HepG2 (cell line): ENCODE results near the gene HKDC1. TPM values are rescaled to one million over a fixed set of nuclear protein-coding genes. Genes with fewer than 3 reads are reported as not detected.
A peak's percentile ranks its signal among the peaks of the same experiment; 100 is the strongest.

Experiments
- ATAC-seq: fragments of 200-7000 bp; cut with Tn5 transposase; 3 replicates; pipeline ENCODE4 v1.9.1; 2020; ENCODE audit warnings: mild to moderate bottlenecking, moderate library complexity
- BruUV-seq: library from RNA; stranded (reverse); fragments of 400-500 nt; replicated peaks from 2 replicates; lab custom pipeline; 2021; lab: Mats Ljungman, UMichigan
- CTCF ChIA-PET: fragments of 300-600 bp; formaldehyde crosslinking; extraction: SDS; loops from one replicate; lab custom pipeline; 2021; ENCODE audit warnings: low total read pairs, inconsistent platforms, low intra/inter-chr PET ratio; lab: Yijun Ruan, JAX
- POLR2A ChIA-PET: fragments of 350-600 bp; sonication (Branson Sonifier 250); formaldehyde crosslinking; loops from one replicate; lab custom pipeline; 2020; ENCODE audit warnings: antibody characterized with exemption, inconsistent platforms; lab: Yijun Ruan, JAX
- DNase-seq: peaks from one replicate; pipeline ENCODE4 v3.0.0-alpha.2; 2015; ENCODE audit warnings: low spot score
- FAIRE-seq: peaks from 3 replicates; lab custom pipeline; 2011; peaks lifted over from hg19 to GRCh38; lab: Jason Lieb, UNC
- H2AFZ ChIP-seq: one replicate; pipeline ENCODE4 v1.6.1; 2011; ENCODE audit warnings: low read length, inconsistent platforms
- H3K27ac ChIP-seq: fragments of 300-600 bp; 3 replicates; pipeline ENCODE4 v1.8.0; 2011; ENCODE audit warnings: mixed run types, mild to moderate bottlenecking, mixed read lengths, low read length, inconsistent platforms; ENCODE audit not compliant: insufficient read depth; ENCODE audit errors: extremely low read length
- H3K27me3 ChIP-seq, 2 experiments: fragments of 200-600 bp in 1 of 2; 2 replicates in 1 of 2; 3 replicates in 1 of 2; pipeline versions ENCODE4 v1.6.0 to v1.8.0; 2011; ENCODE audit warnings: low read length in 2 of 2, mild to moderate bottlenecking in 2 of 2, moderate library complexity in 2 of 2, inconsistent platforms in 1 of 2; ENCODE audit not compliant: insufficient read depth in 2 of 2, control insufficient read depth in 1 of 2
- H3K36me3 ChIP-seq, 2 experiments: fragments of 200-600 bp in 1 of 2; replicated peaks in 1 of 2; 2 replicates in 1 of 2; 3 replicates in 1 of 2; pipeline versions ENCODE4 v1.5.1 to v1.8.0; 2011; ENCODE audit warnings: low read length in 2 of 2, inconsistent platforms in 1 of 2; ENCODE audit not compliant: insufficient read depth in 2 of 2, control insufficient read depth in 1 of 2
- H3K4me1 ChIP-seq: 2 replicates; pipeline ENCODE4 v1.5.1; 2012; ENCODE audit warnings: low read length, inconsistent platforms; ENCODE audit not compliant: insufficient read depth
- H3K4me2 ChIP-seq: 2 replicates; pipeline ENCODE4 v1.6.0; 2011; ENCODE audit warnings: low read depth, low read length, inconsistent platforms
- H3K4me3 ChIP-seq, 3 experiments: fragments of 200-600 bp in 1 of 3; sonication (generic), shearing (Covaris generic) in 1 of 3; replicated peaks in 1 of 3; 2 replicates each; pipeline ENCODE4 v1.5.1; 2011 to 2016; ENCODE audit warnings: low read length in 3 of 3, inconsistent platforms in 2 of 3, low read depth in 2 of 3, mild to moderate bottlenecking in 2 of 3, control low read depth in 1 of 3, mixed read lengths in 1 of 3; ENCODE audit not compliant: insufficient read depth in 1 of 3
- H3K79me2 ChIP-seq: one replicate; pipeline ENCODE4 v1.6.1; 2011; ENCODE audit warnings: low read length, inconsistent platforms; ENCODE audit not compliant: insufficient read depth
- H3K9ac ChIP-seq: 2 replicates; pipeline ENCODE4 v1.6.0; 2011; ENCODE audit warnings: mild to moderate bottlenecking, low read depth, low read length, inconsistent platforms; ENCODE audit not compliant: insufficient read depth
- H3K9me3 ChIP-seq: 2 replicates; pipeline ENCODE4 v1.5.1; 2012; ENCODE audit warnings: mild to moderate bottlenecking, low read length
- H4K20me1 ChIP-seq: 2 replicates; pipeline ENCODE4 v1.6.0; 2011; ENCODE audit warnings: inconsistent platforms, mild to moderate bottlenecking, low read length, moderate library complexity; ENCODE audit not compliant: insufficient read depth
- JDP2 ChIP-seq: sonication (generic); formaldehyde crosslinking; IDR thresholded peaks from 2 replicates; pipeline ENCODE4 v1.8.1; 2022; ENCODE audit warnings: missing genetic modification reagents, borderline replicate concordance
- MAFF ChIP-seq: IDR thresholded peaks from 2 replicates; pipeline ENCODE4 v1.6.1; 2011; ENCODE audit warnings: low read depth, low read length, improper control_type of control experiment
- MAFK ChIP-seq, 2 experiments: IDR thresholded peaks in 1 of 2; conservative IDR thresholded peaks in 1 of 2; 2 replicates each; pipeline ENCODE4 v1.6.1; 2011; ENCODE audit warnings: improper control_type of control experiment in 2 of 2, low read length in 2 of 2
- NFYB ChIP-seq: sonication (generic); formaldehyde crosslinking; IDR thresholded peaks from 2 replicates; pipeline ENCODE4 v1.4.0; 2020; ENCODE audit warnings: missing genetic modification reagents
- SP2 ChIP-seq: sonication (generic); formaldehyde crosslinking; IDR thresholded peaks from 2 replicates; pipeline ENCODE4 v1.5.1; 2020; ENCODE audit warnings: mild to moderate bottlenecking, missing genetic modification reagents
- TGIF2 ChIP-seq: IDR thresholded peaks from 2 replicates; pipeline ENCODE4 v1.6.1; 2016; ENCODE audit warnings: control low read depth, missing compliant biosample characterization
- ZBTB1 ChIP-seq: sonication (generic); formaldehyde crosslinking; IDR thresholded peaks from 2 replicates; pipeline ENCODE4 v1.4.0; 2020; ENCODE audit warnings: missing genetic modification reagents, borderline replicate concordance
- ZBTB43 ChIP-seq: sonication (generic); formaldehyde crosslinking; conservative IDR thresholded peaks from 2 replicates; pipeline ENCODE4 v1.4.0; 2020; ENCODE audit warnings: missing genetic modification reagents
- ZNF235 ChIP-seq: sonication (generic); formaldehyde crosslinking; IDR thresholded peaks from 2 replicates; pipeline ENCODE4 v1.8.1; 2023; ENCODE audit warnings: mild to moderate bottlenecking, missing genetic modification reagents, borderline replicate concordance
- WGBS: methylation state at CpG from one replicate; pipeline ENCODE4 v1.1.6; 2017; ENCODE audit warnings: low lambda C conversion rate; 5-methylcytosine and 5-hydroxymethylcytosine counted together
- in situ Hi-C: cut with HindIII; loops from 2 replicates; pipeline ENCODE4 v1.10.0; 2017; ENCODE audit warnings: low pct_unique_long_range_greater_than_20kb; ENCODE audit not compliant: extremely low pct_ligation_motif_present
- intact Hi-C: fragments of 100-400 bp; cut with micrococcal nuclease; formaldehyde crosslinking; loops from one replicate; pipeline ENCODE4 v1.10.0; 2022; ENCODE audit not compliant: unreplicated experiment
- polyA plus RNA-seq, 8 experiments: library from polyadenylated mRNA; depleted of rRNA in 3 of 8; stranded (reverse) in 7 of 8; unstranded in 1 of 8; fragments of >200 nt; fragmentation: Illumina TruSeq in 4 of 8; extraction: Trizol in 4 of 8; gene quantifications; 2 replicates each; pipeline versions ENCODE4 v1.2.1 to v1.2.3, GENCODE V29; 2011 to 2016; ENCODE audit warnings: low read depth in 4 of 8, missing spikeins in 1 of 8, mixed read lengths in 1 of 8; ENCODE audit not compliant: insufficient read depth in 1 of 8
- total RNA-seq, 5 experiments: library from RNA; depleted of rRNA; stranded (reverse); fragments of >200 nt; fragmentation: Illumina TruSeq; extraction: Trizol; gene quantifications; 2 replicates each; pipeline ENCODE4 v1.2.3, GENCODE V29; 2016; ENCODE audit warnings: low read depth in 1 of 5
- TF ChIP-seq, protein P1 (sequence below): IDR thresholded peaks from 2 replicates; pipeline ENCODE4 v1.6.1; 2016

HKDC1 gene
- total and polyA plus RNA-seq, 2 of the 13 experiments (the other 11 are each of a cell fraction or from before 2014, with no cell fraction given) = 8.1 to 12.4 TPM

GRCh38 chr10:69224862-69225657 is 4.9 kb downstream of the HKDC1 start:
- Histone ChIP-seq H3K4me2 (no peak overlapping the region), H3K27ac (no peak overlapping the region), H3K9ac (no peak overlapping the region)

GRCh38 chr10:69225681-69226080 is 5.5 kb downstream of the HKDC1 start:
- intact Hi-C loops (no loop called here), in situ Hi-C loops (no loop called here)
- Histone ChIP-seq H3K27me3 (no peaks in the 10 kb centered on the region; a peak in 1 of 5 replicates), H3K9me3 (no peaks in the 10 kb centered on the region), H3K9ac (no peak overlapping the region), H3K27ac (no peak overlapping the region), H3K4me1 (peaks cover 68% of the 10 kb centered on the region), H4K20me1 (no peaks in the 10 kb centered on the region), H2AFZ (no peak overlapping the region), H3K4me3 (no peak overlapping the region), H3K4me2 (no peak overlapping the region), H3K36me3 (no peaks in the 10 kb centered on the region; a peak in 3 of 5 replicates), H3K79me2 (peaks cover 3% of the 10 kb centered on the region)
- DNase-seq = no peak
- WGBS = 73% methylated on average over 9 of the region's 10 CpGs
- no peak for ATAC-seq
- no peak for FAIRE-seq
- ChIA-PET POLR2A (no interaction called here), CTCF (no interaction called here)
- no TSS peak for BruUV-seq
- TF ChIP-seq, protein P1, sequence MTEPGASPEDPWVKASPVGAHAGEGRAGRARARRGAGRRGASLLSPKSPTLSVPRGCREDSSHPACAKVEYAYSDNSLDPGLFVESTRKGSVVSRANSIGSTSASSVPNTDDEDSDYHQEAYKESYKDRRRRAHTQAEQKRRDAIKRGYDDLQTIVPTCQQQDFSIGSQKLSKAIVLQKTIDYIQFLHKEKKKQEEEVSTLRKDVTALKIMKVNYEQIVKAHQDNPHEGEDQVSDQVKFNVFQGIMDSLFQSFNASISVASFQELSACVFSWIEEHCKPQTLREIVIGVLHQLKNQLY (CRISPR knock-in tag) = no peak
- no peak for TF ChIP-seq ZBTB1 (CRISPR knock-in tag)
- no peak for TF ChIP-seq ZBTB43
- no peak for TF ChIP-seq NFYB (CRISPR knock-in tag)
- no peak for TF ChIP-seq SP2 (CRISPR knock-in tag)
- TF ChIP-seq JDP2 = no peak
- TF ChIP-seq TGIF2 (CRISPR knock-in tag) = no peak

More at GRCh38 chr10:69224862-69225657, 4.9 kb downstream of the HKDC1 start:
- no peak for ATAC-seq
- no peaks in the 10 kb centered on the region for H4K20me1 ChIP-seq
- intact Hi-C loops (no loop called here), in situ Hi-C loops (no loop called here)
- WGBS = 94% methylated on average over 10 of the region's 10 CpGs
- H3K9me3 ChIP-seq = no peaks in the 10 kb centered on the region
- H2AFZ ChIP-seq = no peak overlapping the region
- no peak for DNase-seq
- H3K36me3 ChIP-seq = no peaks in the 10 kb centered on the region; a peak in 3 of 5 replicates
- TF ChIP-seq ZNF235 (CRISPR knock-in tag) = no peak
- peak; percentile 69 for TF ChIP-seq MAFF
- TF ChIP-seq MAFK (conservative IDR thresholded peaks at IDR 0.05 in 1 of 2, IDR thresholded peaks at IDR 0.05 in 1 of 2; ENCODE audit: low read length in 2 of 2) = peak; percentile 74 to 75
- no peak for FAIRE-seq
- ChIA-PET CTCF (no interaction called here), POLR2A (no interaction called here)
- H3K4me3 ChIP-seq = no peak overlapping the region
- H3K4me1 ChIP-seq = peaks cover 69% of the 10 kb centered on the region
- no peaks in the 10 kb centered on the region; a peak in 1 of 5 replicates for H3K27me3 ChIP-seq
- BruUV-seq = no TSS peak
- H3K79me2 ChIP-seq = peaks cover 3% of the 10 kb centered on the region
